HepG2 (cell line): Measurements from ENCODE around the gene MGLL. TPM values are rescaled to one million over a fixed set of nuclear protein-coding genes. Genes with fewer than 3 reads are reported as not detected.
A peak's percentile ranks its signal among the peaks of the same experiment; 100 is the strongest.

Experiments
- MAZ ChIP-seq, 2 experiments: sonication (generic) in 1 of 2; formaldehyde crosslinking in 1 of 2; IDR thresholded peaks; 2 replicates each; pipeline versions ENCODE4 v1.5.0 to v1.6.1; 2012 to 2020; ENCODE audit warnings: low read depth in 2 of 2, mild to moderate bottlenecking in 2 of 2, borderline replicate concordance in 1 of 2, improper control_type of control experiment in 1 of 2, low read length in 1 of 2, missing genetic modification reagents in 1 of 2, moderate library complexity in 1 of 2
- PHF21A ChIP-seq: sonication (generic); formaldehyde crosslinking; IDR thresholded peaks from 2 replicates; pipeline ENCODE4 v1.5.0; 2020; ENCODE audit warnings: mild to moderate bottlenecking, missing genetic modification reagents
- SIN3B ChIP-seq: fragments of 150-350 bp; IDR thresholded peaks from 2 replicates; pipeline ENCODE4 v1.6.1; 2014; ENCODE audit warnings: low read length
- SMC3 ChIP-seq: IDR thresholded peaks from 2 replicates; pipeline ENCODE4 v1.6.1; 2011; ENCODE audit warnings: low read length, improper control_type of control experiment
- STAT5B ChIP-seq: sonication (generic); formaldehyde crosslinking; IDR thresholded peaks from 2 replicates; pipeline ENCODE4 v1.4.0; 2020; ENCODE audit warnings: missing genetic modification reagents
- ZBTB7B ChIP-seq: sonication (generic); formaldehyde crosslinking; IDR thresholded peaks from 2 replicates; pipeline ENCODE4 v1.4.0; 2020; ENCODE audit warnings: missing genetic modification reagents
- ZFY ChIP-seq: sonication (generic); formaldehyde crosslinking; IDR thresholded peaks from 2 replicates; pipeline ENCODE4 v1.4.0; 2020; ENCODE audit warnings: missing genetic modification reagents
- ZNF207 ChIP-seq: fragments of 450-650 bp; IDR thresholded peaks from 2 replicates; pipeline ENCODE4 v1.6.1; 2016; ENCODE audit warnings: antibody characterized with exemption, borderline replicate concordance
- ZNF644 ChIP-seq: IDR thresholded peaks from 2 replicates; pipeline ENCODE4 v1.6.1; 2016; ENCODE audit warnings: low read depth
- polyA plus RNA-seq, 8 experiments: library from polyadenylated mRNA; depleted of rRNA in 3 of 8; stranded (reverse) in 7 of 8; unstranded in 1 of 8; fragments of >200 nt; fragmentation: Illumina TruSeq in 4 of 8; extraction: Trizol in 4 of 8; gene quantifications; 2 replicates each; pipeline versions ENCODE4 v1.2.1 to v1.2.3, GENCODE V29; 2011 to 2016; ENCODE audit warnings: low read depth in 4 of 8, missing spikeins in 1 of 8, mixed read lengths in 1 of 8; ENCODE audit not compliant: insufficient read depth in 1 of 8
- total RNA-seq, 5 experiments: library from RNA; depleted of rRNA; stranded (reverse); fragments of >200 nt; fragmentation: Illumina TruSeq; extraction: Trizol; gene quantifications; 2 replicates each; pipeline ENCODE4 v1.2.3, GENCODE V29; 2016; ENCODE audit warnings: low read depth in 1 of 5
- TF ChIP-seq, protein P1 (sequence below): sonication (generic); formaldehyde crosslinking; IDR thresholded peaks from 2 replicates; pipeline ENCODE4 v1.8.1; 2023; ENCODE audit warnings: mild to moderate bottlenecking, missing genetic modification reagents
- TF ChIP-seq, protein P2 (sequence below): IDR thresholded peaks from 2 replicates; pipeline ENCODE4 v1.6.1; 2018; ENCODE audit warnings: missing genetic modification reagents, mild to moderate bottlenecking, missing compliant biosample characterization
- TF ChIP-seq, protein P3 (sequence below): IDR thresholded peaks from 2 replicates; pipeline ENCODE4 v1.6.1; 2016; ENCODE audit warnings: control low read depth
- TF ChIP-seq, protein P4 (sequence below): sonication (generic); formaldehyde crosslinking; IDR thresholded peaks from 2 replicates; pipeline ENCODE4 v1.4.0; 2020; ENCODE audit warnings: low read depth, missing genetic modification reagents
- TF ChIP-seq, protein P5 (sequence below): sonication (generic); formaldehyde crosslinking; IDR thresholded peaks from 2 replicates; pipeline ENCODE4 v1.5.0; 2020; ENCODE audit warnings: mild to moderate bottlenecking, missing genetic modification reagents, moderate library complexity
- TF ChIP-seq, protein P6 (sequence below): sonication (generic); formaldehyde crosslinking; IDR thresholded peaks from 2 replicates; pipeline ENCODE4 v1.5.1; 2020; ENCODE audit warnings: missing genetic modification reagents, mild to moderate bottlenecking, borderline replicate concordance
- TF ChIP-seq, protein P7 (sequence below): sonication (generic); formaldehyde crosslinking; IDR thresholded peaks from 2 replicates; pipeline ENCODE4 v1.5.0; 2020; ENCODE audit warnings: missing genetic modification reagents, mild to moderate bottlenecking, borderline replicate concordance

The MGLL gene
- total and polyA plus RNA-seq, 2 of the 13 experiments (the other 11 are each of a cell fraction or from before 2014, with no cell fraction given): not detected

DNA sequence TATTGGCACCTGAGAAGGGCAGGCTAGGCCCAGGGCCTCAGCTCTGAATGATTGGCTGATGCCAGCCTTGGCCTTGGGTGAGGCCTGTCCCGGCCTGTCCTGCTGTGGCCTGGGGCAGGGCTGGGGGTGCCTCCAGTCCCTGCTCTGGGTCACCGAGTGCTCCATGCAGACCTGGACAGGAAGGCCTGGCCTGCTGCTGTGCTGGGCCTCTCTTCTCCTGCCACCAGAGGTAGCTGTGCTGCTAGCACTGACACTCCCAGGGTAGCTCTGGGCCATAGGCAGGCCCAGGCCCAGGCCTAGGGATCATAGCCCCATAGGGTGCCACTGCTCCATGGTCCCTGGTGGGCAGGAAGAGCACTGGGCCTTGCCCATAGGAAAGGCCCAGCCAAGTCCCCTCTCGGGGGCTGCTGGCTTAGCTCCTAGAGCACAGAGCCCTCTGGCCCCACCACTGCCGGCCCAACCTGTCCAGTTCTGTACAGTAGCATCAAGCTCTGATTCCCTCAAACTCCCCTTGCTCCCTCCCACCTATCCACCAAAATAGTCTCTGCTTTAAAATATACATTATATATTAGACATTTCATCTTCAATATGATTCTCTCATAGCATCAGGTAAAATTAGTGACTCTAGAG lies 131.4 kb downstream of the MGLL start (continued):
- TF ChIP-seq STAT5B (CRISPR knock-in tag): no peak
- TF ChIP-seq, protein P1, sequence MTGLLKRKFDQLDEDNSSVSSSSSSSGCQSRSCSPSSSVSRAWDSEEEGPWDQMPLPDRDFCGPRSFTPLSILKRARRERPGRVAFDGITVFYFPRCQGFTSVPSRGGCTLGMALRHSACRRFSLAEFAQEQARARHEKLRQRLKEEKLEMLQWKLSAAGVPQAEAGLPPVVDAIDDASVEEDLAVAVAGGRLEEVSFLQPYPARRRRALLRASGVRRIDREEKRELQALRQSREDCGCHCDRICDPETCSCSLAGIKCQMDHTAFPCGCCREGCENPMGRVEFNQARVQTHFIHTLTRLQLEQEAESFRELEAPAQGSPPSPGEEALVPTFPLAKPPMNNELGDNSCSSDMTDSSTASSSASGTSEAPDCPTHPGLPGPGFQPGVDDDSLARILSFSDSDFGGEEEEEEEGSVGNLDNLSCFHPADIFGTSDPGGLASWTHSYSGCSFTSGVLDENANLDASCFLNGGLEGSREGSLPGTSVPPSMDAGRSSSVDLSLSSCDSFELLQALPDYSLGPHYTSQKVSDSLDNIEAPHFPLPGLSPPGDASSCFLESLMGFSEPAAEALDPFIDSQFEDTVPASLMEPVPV (CRISPR knock-in tag): no peak
- peak; percentile 46 for TF ChIP-seq SMC3
- TF ChIP-seq, protein P2, sequence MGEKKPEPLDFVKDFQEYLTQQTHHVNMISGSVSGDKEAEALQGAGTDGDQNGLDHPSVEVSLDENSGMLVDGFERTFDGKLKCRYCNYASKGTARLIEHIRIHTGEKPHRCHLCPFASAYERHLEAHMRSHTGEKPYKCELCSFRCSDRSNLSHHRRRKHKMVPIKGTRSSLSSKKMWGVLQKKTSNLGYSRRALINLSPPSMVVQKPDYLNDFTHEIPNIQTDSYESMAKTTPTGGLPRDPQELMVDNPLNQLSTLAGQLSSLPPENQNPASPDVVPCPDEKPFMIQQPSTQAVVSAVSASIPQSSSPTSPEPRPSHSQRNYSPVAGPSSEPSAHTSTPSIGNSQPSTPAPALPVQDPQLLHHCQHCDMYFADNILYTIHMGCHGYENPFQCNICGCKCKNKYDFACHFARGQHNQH (CRISPR knock-in tag): no peak
- no peak for TF ChIP-seq MAZ (IDR thresholded peaks at IDR 0.05; ENCODE audit: borderline replicate concordance, low read depth, low read length)
- no peak for TF ChIP-seq MAZ (CRISPR knock-in tag; IDR thresholded peaks at IDR 0.05; ENCODE audit: low read depth)
- no peak for TF ChIP-seq ZBTB7B (CRISPR knock-in tag)
- no peak for TF ChIP-seq ZNF207
- TF ChIP-seq PHF21A (CRISPR knock-in tag): no peak
- TF ChIP-seq, protein P3, sequence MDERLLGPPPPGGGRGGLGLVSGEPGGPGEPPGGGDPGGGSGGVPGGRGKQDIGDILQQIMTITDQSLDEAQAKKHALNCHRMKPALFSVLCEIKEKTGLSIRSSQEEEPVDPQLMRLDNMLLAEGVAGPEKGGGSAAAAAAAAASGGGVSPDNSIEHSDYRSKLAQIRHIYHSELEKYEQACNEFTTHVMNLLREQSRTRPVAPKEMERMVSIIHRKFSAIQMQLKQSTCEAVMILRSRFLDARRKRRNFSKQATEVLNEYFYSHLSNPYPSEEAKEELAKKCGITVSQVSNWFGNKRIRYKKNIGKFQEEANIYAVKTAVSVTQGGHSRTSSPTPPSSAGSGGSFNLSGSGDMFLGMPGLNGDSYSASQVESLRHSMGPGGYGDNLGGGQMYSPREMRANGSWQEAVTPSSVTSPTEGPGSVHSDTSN: no peak
- TF ChIP-seq, protein P4, sequence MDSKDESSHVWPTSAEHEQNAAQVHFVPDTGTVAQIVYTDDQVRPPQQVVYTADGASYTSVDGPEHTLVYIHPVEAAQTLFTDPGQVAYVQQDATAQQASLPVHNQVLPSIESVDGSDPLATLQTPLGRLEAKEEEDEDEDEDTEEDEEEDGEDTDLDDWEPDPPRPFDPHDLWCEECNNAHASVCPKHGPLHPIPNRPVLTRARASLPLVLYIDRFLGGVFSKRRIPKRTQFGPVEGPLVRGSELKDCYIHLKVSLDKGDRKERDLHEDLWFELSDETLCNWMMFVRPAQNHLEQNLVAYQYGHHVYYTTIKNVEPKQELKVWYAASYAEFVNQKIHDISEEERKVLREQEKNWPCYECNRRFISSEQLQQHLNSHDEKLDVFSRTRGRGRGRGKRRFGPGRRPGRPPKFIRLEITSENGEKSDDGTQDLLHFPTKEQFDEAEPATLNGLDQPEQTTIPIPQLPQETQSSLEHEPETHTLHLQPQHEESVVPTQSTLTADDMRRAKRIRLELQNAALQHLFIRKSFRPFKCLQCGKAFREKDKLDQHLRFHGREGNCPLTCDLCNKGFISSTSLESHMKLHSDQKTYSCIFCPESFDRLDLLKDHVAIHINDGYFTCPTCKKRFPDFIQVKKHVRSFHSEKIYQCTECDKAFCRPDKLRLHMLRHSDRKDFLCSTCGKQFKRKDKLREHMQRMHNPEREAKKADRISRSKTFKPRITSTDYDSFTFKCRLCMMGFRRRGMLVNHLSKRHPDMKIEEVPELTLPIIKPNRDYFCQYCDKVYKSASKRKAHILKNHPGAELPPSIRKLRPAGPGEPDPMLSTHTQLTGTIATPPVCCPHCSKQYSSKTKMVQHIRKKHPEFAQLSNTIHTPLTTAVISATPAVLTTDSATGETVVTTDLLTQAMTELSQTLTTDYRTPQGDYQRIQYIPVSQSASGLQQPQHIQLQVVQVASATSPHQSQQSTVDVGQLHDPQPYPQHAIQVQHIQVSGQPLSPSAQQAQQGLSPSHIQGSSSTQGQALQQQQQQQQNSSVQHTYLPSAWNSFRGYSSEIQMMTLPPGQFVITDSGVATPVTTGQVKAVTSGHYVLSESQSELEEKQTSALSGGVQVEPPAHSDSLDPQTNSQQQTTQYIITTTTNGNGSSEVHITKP (CRISPR knock-in tag): no peak
- TF ChIP-seq, protein P5, sequence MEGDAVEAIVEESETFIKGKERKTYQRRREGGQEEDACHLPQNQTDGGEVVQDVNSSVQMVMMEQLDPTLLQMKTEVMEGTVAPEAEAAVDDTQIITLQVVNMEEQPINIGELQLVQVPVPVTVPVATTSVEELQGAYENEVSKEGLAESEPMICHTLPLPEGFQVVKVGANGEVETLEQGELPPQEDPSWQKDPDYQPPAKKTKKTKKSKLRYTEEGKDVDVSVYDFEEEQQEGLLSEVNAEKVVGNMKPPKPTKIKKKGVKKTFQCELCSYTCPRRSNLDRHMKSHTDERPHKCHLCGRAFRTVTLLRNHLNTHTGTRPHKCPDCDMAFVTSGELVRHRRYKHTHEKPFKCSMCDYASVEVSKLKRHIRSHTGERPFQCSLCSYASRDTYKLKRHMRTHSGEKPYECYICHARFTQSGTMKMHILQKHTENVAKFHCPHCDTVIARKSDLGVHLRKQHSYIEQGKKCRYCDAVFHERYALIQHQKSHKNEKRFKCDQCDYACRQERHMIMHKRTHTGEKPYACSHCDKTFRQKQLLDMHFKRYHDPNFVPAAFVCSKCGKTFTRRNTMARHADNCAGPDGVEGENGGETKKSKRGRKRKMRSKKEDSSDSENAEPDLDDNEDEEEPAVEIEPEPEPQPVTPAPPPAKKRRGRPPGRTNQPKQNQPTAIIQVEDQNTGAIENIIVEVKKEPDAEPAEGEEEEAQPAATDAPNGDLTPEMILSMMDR: peak; percentile 91
- TF ChIP-seq SIN3B: no peak
- TF ChIP-seq, protein P6, sequence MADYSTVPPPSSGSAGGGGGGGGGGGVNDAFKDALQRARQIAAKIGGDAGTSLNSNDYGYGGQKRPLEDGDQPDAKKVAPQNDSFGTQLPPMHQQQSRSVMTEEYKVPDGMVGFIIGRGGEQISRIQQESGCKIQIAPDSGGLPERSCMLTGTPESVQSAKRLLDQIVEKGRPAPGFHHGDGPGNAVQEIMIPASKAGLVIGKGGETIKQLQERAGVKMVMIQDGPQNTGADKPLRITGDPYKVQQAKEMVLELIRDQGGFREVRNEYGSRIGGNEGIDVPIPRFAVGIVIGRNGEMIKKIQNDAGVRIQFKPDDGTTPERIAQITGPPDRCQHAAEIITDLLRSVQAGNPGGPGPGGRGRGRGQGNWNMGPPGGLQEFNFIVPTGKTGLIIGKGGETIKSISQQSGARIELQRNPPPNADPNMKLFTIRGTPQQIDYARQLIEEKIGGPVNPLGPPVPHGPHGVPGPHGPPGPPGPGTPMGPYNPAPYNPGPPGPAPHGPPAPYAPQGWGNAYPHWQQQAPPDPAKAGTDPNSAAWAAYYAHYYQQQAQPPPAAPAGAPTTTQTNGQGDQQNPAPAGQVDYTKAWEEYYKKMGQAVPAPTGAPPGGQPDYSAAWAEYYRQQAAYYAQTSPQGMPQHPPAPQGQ (CRISPR knock-in tag): no peak
- TF ChIP-seq, protein P7, sequence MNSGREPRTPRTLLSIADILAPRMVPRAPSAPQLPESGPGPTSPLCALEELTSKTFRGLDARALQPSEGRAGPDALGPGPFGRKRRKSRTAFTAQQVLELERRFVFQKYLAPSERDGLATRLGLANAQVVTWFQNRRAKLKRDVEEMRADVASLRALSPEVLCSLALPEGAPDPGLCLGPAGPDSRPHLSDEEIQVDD (CRISPR knock-in tag): no peak
- TF ChIP-seq ZNF644 (CRISPR knock-in tag): no peak
- peak; percentile 88 for TF ChIP-seq ZFY (CRISPR knock-in tag)
